ENCODE results near the gene MBNL3. TPM values are rescaled to one million over a fixed set of nuclear protein-coding genes. Genes with fewer than 3 reads are reported as not detected.

MBNL3 gene
- total RNA-seq, 1 experiment from 2014 or later: 4.6 TPM

DNA sequence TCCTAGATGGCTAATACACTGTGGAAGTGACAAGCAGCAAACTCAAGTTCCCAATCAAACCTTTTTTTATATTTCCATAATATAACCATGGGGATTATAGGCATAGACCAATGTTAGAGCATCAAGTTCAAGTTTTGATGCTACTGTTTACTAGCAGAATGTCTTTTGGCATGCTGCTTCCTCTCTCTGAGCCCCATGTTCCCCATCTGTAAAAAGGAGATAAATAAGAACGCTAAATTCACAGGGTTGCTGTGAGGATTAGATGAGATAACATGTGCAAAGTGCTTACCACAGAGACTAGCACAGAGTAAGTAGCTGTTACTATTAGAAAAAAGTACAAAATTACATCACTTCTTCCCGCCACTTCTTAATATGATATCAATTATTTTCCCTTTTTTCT is 18.0 kb downstream of the MBNL3 start (continued):
- TF ChIP-seq, protein P1, sequence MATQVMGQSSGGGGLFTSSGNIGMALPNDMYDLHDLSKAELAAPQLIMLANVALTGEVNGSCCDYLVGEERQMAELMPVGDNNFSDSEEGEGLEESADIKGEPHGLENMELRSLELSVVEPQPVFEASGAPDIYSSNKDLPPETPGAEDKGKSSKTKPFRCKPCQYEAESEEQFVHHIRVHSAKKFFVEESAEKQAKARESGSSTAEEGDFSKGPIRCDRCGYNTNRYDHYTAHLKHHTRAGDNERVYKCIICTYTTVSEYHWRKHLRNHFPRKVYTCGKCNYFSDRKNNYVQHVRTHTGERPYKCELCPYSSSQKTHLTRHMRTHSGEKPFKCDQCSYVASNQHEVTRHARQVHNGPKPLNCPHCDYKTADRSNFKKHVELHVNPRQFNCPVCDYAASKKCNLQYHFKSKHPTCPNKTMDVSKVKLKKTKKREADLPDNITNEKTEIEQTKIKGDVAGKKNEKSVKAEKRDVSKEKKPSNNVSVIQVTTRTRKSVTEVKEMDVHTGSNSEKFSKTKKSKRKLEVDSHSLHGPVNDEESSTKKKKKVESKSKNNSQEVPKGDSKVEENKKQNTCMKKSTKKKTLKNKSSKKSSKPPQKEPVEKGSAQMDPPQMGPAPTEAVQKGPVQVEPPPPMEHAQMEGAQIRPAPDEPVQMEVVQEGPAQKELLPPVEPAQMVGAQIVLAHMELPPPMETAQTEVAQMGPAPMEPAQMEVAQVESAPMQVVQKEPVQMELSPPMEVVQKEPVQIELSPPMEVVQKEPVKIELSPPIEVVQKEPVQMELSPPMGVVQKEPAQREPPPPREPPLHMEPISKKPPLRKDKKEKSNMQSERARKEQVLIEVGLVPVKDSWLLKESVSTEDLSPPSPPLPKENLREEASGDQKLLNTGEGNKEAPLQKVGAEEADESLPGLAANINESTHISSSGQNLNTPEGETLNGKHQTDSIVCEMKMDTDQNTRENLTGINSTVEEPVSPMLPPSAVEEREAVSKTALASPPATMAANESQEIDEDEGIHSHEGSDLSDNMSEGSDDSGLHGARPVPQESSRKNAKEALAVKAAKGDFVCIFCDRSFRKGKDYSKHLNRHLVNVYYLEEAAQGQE (IDR thresholded peaks at IDR 0.05; ENCODE audit: low read depth): no peak
- no peak for TF ChIP-seq RAD21 (IDR thresholded peaks at IDR 0.05; ENCODE audit: low read depth)
- no peak for TF ChIP-seq EGR1 (IDR thresholded peaks at IDR 0.05; ENCODE audit: low read depth)

DNA sequence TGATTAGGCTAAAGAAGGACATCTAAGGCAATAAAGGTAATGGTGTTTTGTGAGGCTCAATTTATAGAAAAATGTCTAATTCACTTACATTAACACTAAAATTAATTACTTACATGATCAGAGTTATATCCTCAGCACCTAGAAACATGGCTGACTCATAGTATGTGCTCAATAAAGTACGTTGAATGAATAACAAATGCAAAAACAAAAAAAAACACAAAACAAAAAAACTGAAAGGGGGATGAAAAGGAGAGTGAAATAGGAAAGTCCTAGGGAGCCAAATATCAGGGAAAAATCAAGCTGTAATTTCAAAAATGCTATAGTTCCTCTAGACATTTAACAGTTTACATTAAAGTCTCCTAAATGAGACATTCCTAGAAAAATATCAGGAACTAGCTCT is 18.7 kb downstream of the MBNL3 start:
- ChIA-PET RAD21 (ENCODE audit: low non-redundant PET in 1 of 2, low total read pairs in 2 of 2, uncharacterized antibody in 2 of 2, unreplicated experiment in 2 of 2) (no interaction called here), CTCF (no interaction called here), POLR2A (no interaction called here)
- Histone ChIP-seq H3K79me2 (ENCODE audit: insufficient read depth, low read length) (no peaks in the 10 kb centered on the region), H3K4me1 (ENCODE audit: control insufficient read depth in 1 of 2, insufficient read depth in 2 of 2, low read length in 2 of 2) (no peaks in the 10 kb centered on the region), H3K9me2 (ENCODE audit: insufficient read depth) (no peaks in the 10 kb centered on the region), H3K9me3 (ENCODE audit: control insufficient read depth in 1 of 2, insufficient read depth in 1 of 2, low read depth in 1 of 2, low read length in 2 of 2) (no peaks in the 10 kb centered on the region), H3K27ac (ENCODE audit: low read depth, low read length) (no peak overlapping the region), H3K36me3 (ENCODE audit: control insufficient read depth in 1 of 2, insufficient read depth in 2 of 2, low read length in 2 of 2) (no peaks in the 10 kb centered on the region), H3K4me3 (replicated peaks in 1 of 2; ENCODE audit: low read depth in 1 of 2, low read length in 2 of 2) (no peak overlapping the region), H3K27me3 (ENCODE audit: insufficient read depth, low read length) (peaks cover 15% of the 10 kb centered on the region; the same call in 1 of the 2 replicates), H4K20me1 (ENCODE audit: insufficient read depth) (no peaks in the 10 kb centered on the region), H3K4me2 (ENCODE audit: low read length) (no peak overlapping the region), H2AFZ (ENCODE audit: low read depth, low read length, poor library complexity, severe bottlenecking) (no peak overlapping the region), H3K9ac (ENCODE audit: low read length) (no peak overlapping the region)
- DNase-seq (ENCODE audit: low read depth, low spot score) (no peak), ATAC-seq (no peak)
- no peak for TF ChIP-seq ZFX (IDR thresholded peaks at IDR 0.05)
- no peak for TF ChIP-seq CBX3 (IDR thresholded peaks at IDR 0.05; ENCODE audit: low read depth)
- no peak for TF ChIP-seq RAD21 (IDR thresholded peaks at IDR 0.05; ENCODE audit: low read depth)
- TF ChIP-seq ELF1 (IDR thresholded peaks at IDR 0.05; ENCODE audit: borderline replicate concordance, low read depth): no peak
- no peak for TF ChIP-seq SRF (IDR thresholded peaks at IDR 0.05; ENCODE audit: low read depth)
- no peak for TF ChIP-seq ZNF274 (IDR thresholded peaks at IDR 0.05; ENCODE audit: low read depth, low read length)
- no peak for TF ChIP-seq POLR2A (IDR thresholded peaks at IDR 0.05; ENCODE audit: borderline replicate concordance, extremely low read depth, insufficient read depth, insufficient read length)
- no peak for TF ChIP-seq POLR2AphosphoS5 (IDR thresholded peaks at IDR 0.05; ENCODE audit: low read depth, low read length)
- no peak for TF ChIP-seq YY1 (IDR thresholded peaks at IDR 0.05; ENCODE audit: extremely low read depth, insufficient replicate concordance, low read depth, low read length)
- no peak for TF ChIP-seq SIN3A (IDR thresholded peaks at IDR 0.05; ENCODE audit: low read depth)
- no peak for TF ChIP-seq EZH2phosphoT487 (IDR thresholded peaks at IDR 0.05; ENCODE audit: borderline replicate concordance)
- no peak for TF ChIP-seq FOSL1 (IDR thresholded peaks at IDR 0.05; ENCODE audit: low read depth)
- TF ChIP-seq, protein P2, sequence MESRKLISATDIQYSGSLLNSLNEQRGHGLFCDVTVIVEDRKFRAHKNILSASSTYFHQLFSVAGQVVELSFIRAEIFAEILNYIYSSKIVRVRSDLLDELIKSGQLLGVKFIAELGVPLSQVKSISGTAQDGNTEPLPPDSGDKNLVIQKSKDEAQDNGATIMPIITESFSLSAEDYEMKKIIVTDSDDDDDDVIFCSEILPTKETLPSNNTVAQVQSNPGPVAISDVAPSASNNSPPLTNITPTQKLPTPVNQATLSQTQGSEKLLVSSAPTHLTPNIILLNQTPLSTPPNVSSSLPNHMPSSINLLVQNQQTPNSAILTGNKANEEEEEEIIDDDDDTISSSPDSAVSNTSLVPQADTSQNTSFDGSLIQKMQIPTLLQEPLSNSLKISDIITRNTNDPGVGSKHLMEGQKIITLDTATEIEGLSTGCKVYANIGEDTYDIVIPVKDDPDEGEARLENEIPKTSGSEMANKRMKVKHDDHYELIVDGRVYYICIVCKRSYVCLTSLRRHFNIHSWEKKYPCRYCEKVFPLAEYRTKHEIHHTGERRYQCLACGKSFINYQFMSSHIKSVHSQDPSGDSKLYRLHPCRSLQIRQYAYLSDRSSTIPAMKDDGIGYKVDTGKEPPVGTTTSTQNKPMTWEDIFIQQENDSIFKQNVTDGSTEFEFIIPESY (IDR thresholded peaks at IDR 0.05; ENCODE audit: extremely low read depth, insufficient replicate concordance, low read length): no peak
- TF ChIP-seq SP1 (IDR thresholded peaks at IDR 0.05; ENCODE audit: low read depth): no peak
- TF ChIP-seq, protein P3, sequence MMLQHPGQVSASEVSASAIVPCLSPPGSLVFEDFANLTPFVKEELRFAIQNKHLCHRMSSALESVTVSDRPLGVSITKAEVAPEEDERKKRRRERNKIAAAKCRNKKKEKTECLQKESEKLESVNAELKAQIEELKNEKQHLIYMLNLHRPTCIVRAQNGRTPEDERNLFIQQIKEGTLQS (IDR thresholded peaks at IDR 0.05): no peak
- no peak for TF ChIP-seq TCF7L2 (IDR thresholded peaks at IDR 0.05; ENCODE audit: borderline replicate concordance, extremely low read depth, insufficient read depth, insufficient read length)
- intact Hi-C loops (cut with micrococcal nuclease): no loop called here
- no TSS peak for BruUV-seq (replicated peaks)

Data from HCT116 (cell line).